Neural cell (in vitro differentiated cells): ENCODE measurements around the gene CMTM7.
"Not testable (repeated sequence)": the region's sequence is repeated elsewhere in the genome, so short reads cannot be mapped to it uniquely, and the experiment has no call there.

Experiments used
- CTCF ChIP-seq: fragments of 450-650 bp; IDR thresholded peaks from 2 replicates; pipeline ENCODE4 v1.5.1; 2014; ENCODE audit warnings: antibody characterized with exemption, mild to moderate bottlenecking, moderate library complexity; ENCODE audit not compliant: poor library complexity, severe bottlenecking
- EZH2 ChIP-seq: fragments of 200-600, 300-800 bp; shearing (Covaris generic), sonication (generic); IDR thresholded peaks from 2 replicates; pipeline ENCODE4 v1.6.1; 2014; ENCODE audit warnings: antibody characterized with exemption, low read length, borderline replicate concordance, mild to moderate bottlenecking; ENCODE audit not compliant: insufficient read depth, poor library complexity, severe bottlenecking
- TAF1 ChIP-seq: IDR thresholded peaks from 2 replicates; pipeline ENCODE4 v1.6.1; 2012; ENCODE audit warnings: low read depth

- TF ChIP-seq EZH2, CTCF, TAF1: not testable (repeated sequence)
Measured at GRCh38 chr3:32472151-32472550, 80.5 kb downstream of the CMTM7 start.
